C4-2B (cell line): ENCODE measurements around the gene EIF4E2.
A peak's percentile ranks its signal among the peaks of the same experiment; 100 is the strongest.

ENCODE experiments used
- H3K27ac ChIP-seq: fragments of 450-650 bp; 2 replicates; pipeline ENCODE4 v1.5.1; 2017
- ZFX ChIP-seq: fragments of 450-650 bp; IDR thresholded peaks from 2 replicates; pipeline ENCODE4 v1.6.1; 2017
- TF ChIP-seq, protein P1 (sequence below): fragments of 450-650 bp; conservative IDR thresholded peaks from 2 replicates; pipeline ENCODE4 v1.5.1; 2017; ENCODE audit warnings: mild to moderate bottlenecking

The EIF4E2 gene

GRCh38 chr2:232581725-232582124, 31.2 kb downstream of the EIF4E2 start:
- TF ChIP-seq ZFX: no peak
- TF ChIP-seq, protein P1, sequence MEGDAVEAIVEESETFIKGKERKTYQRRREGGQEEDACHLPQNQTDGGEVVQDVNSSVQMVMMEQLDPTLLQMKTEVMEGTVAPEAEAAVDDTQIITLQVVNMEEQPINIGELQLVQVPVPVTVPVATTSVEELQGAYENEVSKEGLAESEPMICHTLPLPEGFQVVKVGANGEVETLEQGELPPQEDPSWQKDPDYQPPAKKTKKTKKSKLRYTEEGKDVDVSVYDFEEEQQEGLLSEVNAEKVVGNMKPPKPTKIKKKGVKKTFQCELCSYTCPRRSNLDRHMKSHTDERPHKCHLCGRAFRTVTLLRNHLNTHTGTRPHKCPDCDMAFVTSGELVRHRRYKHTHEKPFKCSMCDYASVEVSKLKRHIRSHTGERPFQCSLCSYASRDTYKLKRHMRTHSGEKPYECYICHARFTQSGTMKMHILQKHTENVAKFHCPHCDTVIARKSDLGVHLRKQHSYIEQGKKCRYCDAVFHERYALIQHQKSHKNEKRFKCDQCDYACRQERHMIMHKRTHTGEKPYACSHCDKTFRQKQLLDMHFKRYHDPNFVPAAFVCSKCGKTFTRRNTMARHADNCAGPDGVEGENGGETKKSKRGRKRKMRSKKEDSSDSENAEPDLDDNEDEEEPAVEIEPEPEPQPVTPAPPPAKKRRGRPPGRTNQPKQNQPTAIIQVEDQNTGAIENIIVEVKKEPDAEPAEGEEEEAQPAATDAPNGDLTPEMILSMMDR: no peak
- H3K27ac ChIP-seq: no peak overlapping the region

- H3K27ac ChIP-seq: no peak overlapping the region
- no peak for TF ChIP-seq ZFX
- TF ChIP-seq, protein P1: no peak
These were observed 33.7 kb downstream of the EIF4E2 start for GRCh38 chr2:232584238-232584637.

- TF ChIP-seq, protein P1: no peak
- H3K27ac ChIP-seq: no peak overlapping the region; the same call in 1 of the 2 replicates
These were observed 36.5 kb downstream of the EIF4E2 start for GRCh38 chr2:232586943-232587505.

- H3K27ac ChIP-seq: peak overlapping the region; percentile 89
These were observed 37.0 kb downstream of the EIF4E2 start for GRCh38 chr2:232587512-232587911.

DNA sequence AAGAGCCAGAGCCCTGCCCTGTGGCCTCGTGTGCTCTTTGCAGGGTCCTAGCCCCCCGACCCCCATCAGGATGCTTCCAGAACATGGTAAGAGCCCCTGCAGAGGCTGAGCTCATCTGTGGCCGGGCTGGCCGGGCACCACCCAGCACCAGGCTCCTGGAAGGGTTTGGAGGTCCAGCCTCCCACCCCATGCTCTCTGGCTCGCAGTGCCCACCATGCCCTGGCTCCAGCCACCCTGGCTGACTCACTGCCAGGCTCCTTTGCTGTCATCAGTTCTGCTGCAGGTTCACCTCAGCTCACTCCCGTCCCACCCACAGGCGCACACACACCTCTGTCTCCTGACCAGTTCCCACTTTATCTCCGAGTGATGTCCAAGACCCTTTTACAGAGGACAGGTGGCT, 37.5 kb downstream of the EIF4E2 start:
- H3K27ac ChIP-seq: peak overlapping the region; percentile 89
- TF ChIP-seq, protein P1: no peak
- no peak for TF ChIP-seq ZFX

More at GRCh38 chr2:232587512-232587911, 37.0 kb downstream of the EIF4E2 start:
- no peak for TF ChIP-seq ZFX
- TF ChIP-seq, protein P1: no peak

GRCh38 chr2:232588680-232589585, 38.4 kb downstream of the EIF4E2 start:
- peak overlapping the region; percentile 89 for H3K27ac ChIP-seq

More at GRCh38 chr2:232588680-232589585, 38.4 kb downstream of the EIF4E2 start:
- TF ChIP-seq, protein P1: no peak
- TF ChIP-seq ZFX: peak; percentile 56; the same call in 1 of the 2 replicates
